GM21786 (cell line): ENCODE measurements around the gene ATE1.
A peak's percentile ranks its signal among the peaks of the same experiment; 100 is the strongest.
"Not testable (repeated sequence)": the region's sequence is repeated elsewhere in the genome, so short reads cannot be mapped to it uniquely, and the experiment has no call there.

Experiments used
- ATAC-seq: cut with Tn5 transposase; IDR thresholded peaks from one replicate; pipeline ENCODE4 v1.9.1; 2021; ENCODE audit not compliant: unreplicated experiment

The ATE1 gene

DNA sequence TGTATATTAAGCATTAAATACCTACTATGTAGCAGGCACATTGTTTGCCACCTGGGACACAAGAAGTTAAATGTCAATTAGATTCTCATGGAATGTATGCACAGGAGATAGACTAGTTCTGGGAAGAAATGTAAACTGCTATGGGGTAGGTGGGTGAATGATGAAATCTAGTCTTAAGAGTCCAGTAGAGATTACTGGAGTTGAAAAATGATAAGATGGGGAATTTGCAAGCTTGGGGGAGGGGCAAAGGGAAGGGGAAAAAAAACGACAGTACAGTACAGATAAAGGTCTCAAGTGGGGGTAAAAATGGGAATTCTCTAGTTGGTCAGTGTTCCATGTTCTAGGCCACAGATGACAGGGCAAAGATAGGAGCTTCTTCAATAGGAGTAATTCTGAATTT lies 94.4 kb downstream of the ATE1 start:
- ATAC-seq: no peak

DNA sequence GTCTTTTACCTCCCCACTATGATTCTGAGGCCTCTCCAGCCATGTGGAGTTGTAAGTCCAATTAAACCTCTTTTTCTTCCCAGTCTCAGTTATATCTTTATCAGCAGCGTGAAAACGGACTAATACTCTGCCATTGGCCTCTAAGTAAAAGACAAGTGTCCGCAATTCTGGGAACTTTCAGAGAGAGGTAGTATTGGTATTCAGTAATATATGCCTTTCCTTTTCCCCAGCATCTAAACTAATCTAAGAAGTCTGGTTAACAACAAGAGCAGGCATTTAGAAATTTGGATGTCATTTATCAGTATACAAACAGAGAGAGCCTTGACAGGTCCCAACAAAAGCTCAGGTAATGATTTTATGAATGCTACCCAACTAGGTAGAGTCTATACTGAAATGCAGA lies 95.2 kb downstream of the ATE1 start:
- ATAC-seq: no peak

DNA sequence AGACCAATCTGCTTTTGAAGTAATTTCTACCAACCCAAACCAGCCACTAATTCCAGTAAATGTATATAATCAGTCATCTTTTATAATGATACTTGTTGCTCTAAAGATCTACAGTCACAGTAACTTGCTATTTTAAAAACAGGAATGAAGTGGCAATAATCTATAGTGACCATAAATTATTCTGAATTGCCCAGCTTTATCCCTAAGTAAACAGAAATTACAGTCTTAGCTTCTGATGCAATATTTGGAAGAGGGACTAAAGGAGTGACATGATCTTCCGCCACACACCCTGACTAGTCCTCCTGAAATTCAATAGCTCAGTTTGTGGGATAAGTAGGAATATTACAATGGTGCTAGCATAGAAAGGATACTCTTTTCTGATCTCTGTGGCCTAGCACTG lies 96.1 kb downstream of the ATE1 start:
- no peak for ATAC-seq

DNA sequence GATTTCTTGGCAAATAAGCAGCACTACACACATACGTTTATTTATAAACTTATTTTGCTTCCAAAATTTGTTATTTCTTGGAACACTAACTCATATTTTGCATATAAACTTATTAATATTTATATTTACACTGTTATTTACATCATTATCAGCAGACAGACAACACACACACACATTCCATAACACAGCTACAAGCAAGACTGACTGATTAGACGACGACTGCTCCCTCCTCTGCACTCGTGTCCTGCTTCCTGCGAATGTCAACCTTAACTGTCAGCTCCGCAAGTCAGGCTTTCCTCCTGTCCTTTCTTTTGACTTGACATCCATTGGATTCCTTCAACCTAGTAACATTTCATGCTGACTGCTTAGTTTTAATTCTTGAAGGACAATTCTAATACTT lies 96.6 kb downstream of the ATE1 start:
- no peak for ATAC-seq

DNA sequence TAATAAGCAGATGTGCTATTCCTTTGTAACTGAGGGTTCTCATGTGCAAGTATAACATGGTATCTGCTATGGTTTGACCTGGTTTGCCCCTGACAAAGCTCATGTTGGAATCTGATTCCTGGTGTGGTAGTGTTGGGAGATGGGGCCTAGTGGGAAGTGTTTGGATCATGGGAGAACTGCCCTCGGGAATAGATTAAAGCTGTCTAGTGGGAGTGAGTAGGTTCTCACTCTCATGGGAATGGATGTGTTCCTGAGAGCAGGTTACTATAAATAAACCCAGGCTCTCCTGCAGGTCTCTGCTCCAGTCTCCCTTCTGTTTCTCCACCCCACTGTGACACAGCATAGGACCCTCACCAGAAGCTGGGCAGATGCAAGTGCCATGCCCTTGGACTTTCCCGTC lies 97.7 kb downstream of the ATE1 start:
- no peak for ATAC-seq

DNA sequence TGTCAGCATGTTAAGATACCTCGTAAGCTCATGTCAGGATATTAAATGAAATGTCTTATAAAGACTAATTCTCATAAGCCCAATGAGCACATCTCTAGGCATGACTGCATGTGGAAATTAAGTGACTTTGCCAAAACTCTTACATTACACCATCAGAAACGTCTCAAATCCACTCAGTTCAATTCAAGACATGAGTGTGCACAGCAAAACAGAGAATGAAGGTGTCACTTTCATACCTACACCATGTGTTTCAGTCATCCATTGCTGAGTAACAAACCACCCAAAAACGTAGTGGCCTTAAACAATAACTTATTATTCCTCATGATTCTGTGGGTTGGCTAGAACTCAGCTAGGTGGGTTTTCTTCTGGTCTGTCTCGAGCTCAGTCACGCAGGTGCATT lies 99.8 kb downstream of the ATE1 start:
- ATAC-seq: no peak

DNA sequence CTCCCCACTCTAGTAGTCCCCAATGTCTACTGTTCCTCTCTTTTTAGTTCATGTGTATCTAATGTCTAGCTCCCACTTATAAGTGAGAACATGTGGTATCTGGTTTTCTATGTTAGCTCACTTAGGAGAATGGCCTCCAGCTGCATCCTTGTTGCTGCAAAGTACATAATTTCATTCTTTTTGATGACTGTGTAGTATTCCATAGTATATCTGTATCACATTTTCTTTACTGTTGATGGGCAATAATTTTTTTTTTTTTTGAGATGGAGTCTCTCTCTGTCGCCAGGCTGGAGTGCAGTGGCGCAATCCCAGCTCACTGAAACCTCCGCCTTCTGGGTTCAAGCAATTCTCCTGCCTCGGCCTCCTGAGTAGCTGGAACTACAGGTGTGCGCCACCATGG lies 101.1 kb downstream of the ATE1 start:
- not testable (repeated sequence) for ATAC-seq

DNA sequence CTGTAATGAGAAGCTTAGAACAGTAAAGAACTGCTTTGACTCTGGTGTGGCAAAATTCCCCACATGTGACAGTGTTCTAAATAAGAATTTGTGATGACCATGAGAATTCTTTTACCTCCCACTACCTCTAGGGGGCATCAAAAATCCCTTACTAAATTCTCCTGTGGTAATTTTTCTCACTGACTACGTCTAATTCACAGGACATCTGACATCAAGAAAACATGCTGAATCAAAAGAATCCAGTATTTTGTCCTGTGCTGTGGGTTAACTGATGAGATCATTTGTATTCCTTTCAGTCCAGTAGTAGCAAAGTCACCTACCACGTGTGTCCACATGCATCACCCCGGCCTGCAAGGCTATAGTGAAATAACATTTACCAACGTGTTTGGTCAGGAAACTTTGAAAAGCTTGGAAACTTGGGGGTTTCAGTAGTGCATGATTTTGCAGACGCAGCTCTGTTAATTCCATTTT lies 103.8 kb downstream of the ATE1 start:
- peak; percentile 69 for ATAC-seq

DNA sequence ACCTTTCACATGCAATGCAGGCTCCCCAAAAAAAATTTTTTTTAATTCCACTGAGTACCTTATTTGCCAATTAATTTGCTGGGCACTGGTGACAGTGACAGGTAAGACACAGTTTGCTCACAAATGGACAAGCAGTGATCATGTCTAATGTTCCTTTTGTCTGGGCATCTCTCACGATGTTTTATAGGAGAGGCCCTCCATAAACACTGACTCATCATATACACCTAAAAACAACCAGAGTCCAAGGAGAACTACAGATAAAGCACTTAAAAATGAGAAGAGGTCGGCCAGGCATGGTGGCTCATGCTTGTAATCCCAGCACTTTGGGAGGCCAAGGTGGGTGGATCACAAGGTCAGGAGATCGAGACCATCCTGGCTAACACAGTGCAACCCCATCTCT lies 105.1 kb downstream of the ATE1 start:
- ATAC-seq: no peak

DNA sequence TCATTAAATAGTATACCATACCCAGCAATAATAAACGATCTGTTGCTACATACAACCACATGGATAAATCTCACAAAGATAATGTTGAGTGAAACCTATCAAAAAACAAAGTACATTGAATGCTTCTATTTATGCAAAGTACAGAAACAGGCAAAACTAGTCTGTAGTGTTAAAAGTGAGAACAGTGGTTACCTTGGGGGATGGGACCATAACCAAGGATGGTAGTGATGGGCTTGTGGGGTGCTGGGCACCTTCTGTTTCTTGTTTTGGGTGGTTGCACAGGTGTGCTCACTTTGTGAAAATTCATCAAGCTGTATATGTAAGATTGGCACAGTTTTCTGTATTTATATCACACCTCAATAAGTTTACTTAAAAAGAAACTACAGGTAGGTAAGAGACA lies 105.7 kb downstream of the ATE1 start:
- no peak for ATAC-seq

DNA sequence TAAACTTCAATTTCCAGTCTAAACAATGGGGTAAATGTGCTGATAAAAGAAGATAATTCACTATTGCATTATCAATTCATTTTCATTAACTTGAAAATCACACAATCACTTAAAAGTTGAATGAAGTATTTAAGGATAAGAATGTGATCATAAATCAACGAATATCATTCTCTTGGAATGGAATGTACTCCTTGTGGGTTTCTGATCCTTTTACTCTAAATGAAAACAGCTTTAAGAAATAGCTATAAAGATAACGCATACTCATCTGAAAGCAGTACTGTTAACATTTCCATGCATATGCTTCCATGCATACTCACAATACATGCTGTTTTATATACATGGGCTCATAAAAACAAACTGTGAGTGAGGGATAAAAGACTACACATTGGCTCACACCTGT lies 108.8 kb downstream of the ATE1 start:
- ATAC-seq: no peak

DNA sequence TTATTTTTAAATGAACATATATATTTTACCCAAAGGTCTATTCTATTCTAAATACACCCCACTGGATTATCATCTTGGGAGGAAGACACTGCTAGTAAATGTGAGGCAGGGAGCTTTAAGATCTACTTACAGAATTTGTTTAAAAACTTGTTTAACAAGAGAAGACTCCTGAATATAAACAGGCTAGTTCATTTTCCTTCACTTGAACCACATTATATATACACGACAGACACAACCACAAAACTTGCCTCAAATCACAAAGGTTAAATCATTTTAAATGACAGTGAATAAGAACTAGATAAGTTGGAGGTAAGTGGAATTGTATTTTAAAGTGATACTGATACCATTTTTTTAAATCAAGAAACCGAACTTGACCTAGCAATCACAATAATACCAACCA lies 109.2 kb downstream of the ATE1 start:
- ATAC-seq: no peak

DNA sequence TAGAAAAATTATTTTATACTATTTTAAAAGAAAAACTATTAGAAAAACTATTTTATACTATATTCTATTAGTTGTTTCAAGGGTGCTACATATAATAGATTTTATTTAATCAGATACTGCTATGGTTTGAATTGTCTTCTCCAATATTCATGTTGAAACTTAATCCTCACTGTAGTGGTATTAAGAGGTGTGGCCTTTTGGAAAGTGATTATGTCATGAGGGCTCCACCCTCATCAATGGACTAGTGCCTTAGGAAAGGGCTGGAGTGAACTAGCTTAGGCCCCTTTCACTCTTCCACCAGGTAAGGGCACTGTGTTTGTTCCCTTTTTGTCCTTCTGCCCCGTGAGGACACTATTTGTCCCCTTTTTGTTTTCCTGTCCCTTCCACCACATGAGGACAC lies 111.6 kb downstream of the ATE1 start:
- ATAC-seq: no peak

DNA sequence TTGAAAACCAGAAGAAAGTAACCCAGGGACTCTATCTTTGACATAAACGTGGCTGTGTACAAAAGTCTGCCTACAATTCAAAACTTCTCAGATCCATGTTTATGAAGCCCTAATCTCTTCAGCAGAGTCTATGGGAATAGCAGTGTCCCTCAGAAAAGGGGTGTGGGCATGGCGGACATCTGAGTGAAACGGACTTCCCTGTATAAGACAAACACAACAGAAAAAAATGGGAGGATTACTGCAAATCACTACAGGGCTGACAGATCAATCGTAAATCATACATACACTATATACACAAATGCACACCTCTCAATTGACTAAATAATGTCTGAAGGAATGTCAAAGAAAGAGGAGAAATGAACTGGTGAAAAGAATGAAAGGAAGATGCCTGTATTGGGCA lies 114.0 kb downstream of the ATE1 start:
- ATAC-seq: no peak

DNA sequence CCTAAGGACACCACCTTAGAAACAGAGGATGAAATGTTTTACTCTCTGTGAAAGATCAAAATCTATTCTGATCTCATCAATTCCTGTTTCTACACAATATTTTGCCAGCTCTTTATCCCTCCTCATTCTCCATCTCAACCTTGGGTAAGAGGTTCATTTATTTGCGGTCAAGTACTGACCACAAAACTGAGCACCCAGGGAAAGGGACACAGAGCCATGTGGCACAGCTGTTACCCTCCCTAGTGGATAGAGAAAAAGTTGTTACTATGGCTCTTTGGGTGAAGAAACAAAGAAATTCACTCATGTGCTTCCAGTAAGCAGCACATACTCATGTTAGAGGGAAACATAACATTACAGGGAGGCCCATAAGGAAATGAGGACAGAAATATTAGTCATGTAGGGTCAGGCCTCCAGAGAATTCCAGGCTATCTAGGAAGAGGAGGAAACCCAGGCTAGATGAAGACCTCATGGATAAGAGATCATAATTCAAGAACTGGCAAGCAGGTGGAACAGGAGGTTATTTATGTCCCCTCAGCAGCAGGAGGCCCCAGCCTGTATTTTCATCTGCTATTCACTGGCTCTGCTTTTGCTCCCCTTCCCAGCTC lies 114.5 kb downstream of the ATE1 start:
- ATAC-seq: no peak

DNA sequence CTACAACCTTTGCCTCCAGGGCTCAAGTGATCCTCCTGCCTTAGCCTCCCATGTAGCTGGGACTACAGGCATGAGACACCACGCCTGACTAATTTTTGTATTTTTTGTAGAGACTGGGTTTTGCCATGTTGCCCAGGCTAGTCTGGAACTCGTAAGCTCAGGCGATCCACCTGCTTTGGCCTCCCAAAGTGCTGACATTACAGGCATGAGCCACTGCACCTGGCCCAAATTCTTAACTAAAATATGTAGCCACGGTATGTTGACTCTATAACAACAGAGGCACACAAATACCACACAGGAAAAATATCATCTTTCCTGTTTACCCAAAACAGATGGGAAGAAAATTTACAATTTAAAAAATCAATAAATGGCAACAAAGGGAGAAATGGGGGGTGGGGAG lies 115.8 kb downstream of the ATE1 start:
- ATAC-seq: no peak

DNA sequence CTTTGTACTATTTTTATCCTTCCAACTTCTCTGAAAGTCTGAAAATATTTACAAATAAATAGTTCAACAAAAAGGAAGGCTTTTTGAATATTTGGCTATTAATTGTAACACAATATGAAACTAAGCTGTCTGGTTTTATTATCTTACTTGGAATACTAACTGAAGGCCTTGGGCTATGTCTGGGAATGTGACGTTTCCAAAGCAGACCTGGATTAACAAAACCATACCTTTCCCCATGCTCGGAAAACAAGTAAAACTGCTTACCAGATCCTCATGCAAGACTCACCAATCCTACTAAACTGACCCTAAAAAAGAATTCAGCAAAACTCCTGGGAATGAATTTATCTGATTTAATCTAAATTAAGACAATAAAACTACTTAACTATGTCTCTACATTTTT lies 116.4 kb downstream of the ATE1 start:
- ATAC-seq: no peak

DNA sequence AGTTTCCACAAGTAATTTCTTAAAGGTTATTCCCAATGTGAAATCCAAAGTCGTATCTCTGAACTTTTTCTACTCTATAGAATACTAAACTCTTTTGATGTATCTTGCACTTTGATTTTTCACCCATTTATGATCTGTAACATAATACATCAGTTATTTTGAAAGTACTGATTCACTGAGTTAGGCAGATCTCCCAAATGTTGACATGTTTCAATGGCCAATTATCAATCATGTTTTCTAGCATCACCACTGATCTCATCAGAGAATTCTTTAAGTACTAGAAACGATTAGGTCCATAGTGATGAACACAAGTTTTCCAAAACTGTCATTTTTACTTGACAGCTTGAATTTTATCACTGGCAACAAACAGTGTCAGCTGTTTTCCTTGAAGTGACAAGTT lies 119.0 kb downstream of the ATE1 start:
- no peak for ATAC-seq

DNA sequence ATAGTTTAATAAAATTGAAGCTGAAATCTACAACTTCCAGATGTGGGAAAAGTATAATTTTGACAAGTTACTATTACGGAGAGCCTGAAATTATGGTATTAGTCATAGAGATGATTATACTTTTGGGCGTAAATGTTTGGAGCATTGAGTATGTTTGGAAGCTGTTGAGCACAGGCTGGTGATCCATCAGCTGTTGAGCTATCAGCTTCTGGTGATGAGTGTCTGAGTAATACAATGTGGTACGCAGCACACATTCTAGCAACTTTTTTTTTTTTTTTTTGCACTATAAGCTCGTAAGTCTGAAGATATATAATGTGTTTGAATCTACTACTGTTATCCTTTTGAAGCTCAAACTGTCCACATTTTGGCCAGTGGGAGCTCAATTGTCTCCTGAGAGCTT lies 123.4 kb downstream of the ATE1 start:
- no peak for ATAC-seq

DNA sequence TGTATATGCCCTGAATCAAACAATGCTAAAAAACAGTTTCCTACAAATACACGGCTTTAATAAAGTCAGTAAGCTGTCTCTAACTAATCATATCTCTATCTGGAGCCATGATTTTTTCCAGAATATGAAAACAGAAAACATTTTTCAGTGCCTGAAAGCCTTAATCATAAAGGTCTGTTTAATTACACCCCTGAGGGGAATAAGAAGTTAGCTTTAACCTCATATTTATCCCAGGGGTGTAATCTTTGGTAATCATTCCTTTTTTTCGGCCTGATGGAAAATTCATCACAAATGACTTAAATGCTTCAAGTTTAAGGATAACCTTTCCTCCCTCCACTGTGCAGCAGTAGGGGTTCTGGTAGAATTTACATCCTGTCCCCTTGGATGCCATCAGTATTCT lies 124.2 kb downstream of the ATE1 start:
- no peak for ATAC-seq

DNA sequence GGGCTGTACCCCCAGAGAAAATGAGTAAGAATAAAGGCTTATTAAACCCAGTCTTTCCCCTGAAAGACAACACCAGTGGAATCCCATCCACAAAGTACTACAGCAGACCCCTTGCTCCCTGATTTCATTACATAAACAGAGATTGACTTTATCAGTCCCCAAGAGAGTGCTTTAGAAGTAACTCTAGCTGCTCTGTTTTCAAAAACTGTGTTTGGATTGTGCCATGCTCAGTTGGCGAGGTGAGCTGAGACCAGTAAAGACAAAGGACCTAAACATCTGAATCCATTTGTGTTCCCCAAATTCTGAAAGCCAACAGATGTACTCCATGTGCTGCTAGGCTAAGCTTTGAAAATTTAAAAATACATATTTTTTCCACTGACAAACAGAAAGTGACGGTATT lies 127.0 kb downstream of the ATE1 start:
- ATAC-seq: no peak

DNA sequence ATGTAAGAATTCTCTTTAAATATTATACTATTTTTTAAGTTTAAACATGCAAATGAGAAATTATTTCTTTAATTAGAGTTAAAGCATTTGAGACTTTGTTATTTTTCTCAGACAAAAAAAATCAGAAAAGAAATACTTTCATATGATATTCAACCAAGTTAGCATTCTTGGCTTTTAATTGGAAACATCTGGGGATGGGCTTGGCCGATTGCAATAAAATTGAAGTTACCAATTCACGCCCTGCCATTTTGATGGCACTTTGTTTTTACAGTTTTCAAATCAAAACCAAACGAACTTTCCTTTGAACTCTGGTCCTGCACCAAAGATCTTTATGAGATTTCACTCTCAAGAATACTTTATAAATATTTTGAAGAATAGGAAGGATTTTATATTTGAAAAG lies 127.7 kb downstream of the ATE1 start:
- ATAC-seq: no peak

DNA sequence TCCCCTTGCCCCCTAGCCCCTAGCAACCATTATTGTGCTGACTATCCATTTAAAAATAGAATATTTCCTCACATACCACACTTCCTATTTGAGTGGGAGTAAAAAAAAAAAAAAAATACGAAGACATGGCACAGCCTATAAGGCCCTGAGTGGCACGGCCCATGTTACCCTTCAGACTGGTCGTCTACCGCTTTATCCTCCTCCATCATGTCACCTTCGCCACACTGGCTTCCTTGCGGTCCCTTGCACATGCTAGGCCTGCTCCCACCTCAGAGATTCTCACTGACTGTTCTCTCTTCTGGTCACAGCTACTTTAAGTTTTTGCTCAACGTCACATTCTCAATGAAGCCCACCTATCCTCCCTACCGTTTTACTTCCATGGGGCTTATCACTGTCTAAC lies 130.3 kb downstream of the ATE1 start:
- ATAC-seq: no peak

DNA sequence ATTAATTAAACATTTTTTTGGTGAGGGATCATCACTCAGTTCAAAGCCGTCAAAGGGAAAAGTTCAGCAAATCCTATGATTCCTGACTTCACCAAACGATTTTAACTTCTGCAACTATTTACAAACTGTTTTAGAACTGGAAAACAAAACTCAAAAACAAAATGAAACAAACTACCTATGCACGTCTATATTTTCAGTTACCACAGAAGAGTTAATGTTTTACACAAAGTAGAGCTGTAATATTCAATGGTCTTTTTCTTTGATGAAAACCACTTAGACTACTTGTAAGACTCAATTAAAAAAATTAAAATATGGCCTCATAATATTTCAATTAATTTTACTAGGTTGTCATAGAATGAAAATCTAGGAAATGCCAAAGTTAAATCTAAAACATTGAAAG lies 131.5 kb downstream of the ATE1 start:
- no peak for ATAC-seq
